Right atrium auricular region (tissue), 2 donors: ENCODE data around the gene PLA2G7. TPM values are rescaled to one million over a fixed set of nuclear protein-coding genes. Genes with fewer than 3 reads are reported as not detected.
"Not testable (repeated sequence)": the region's sequence is repeated elsewhere in the genome, so short reads cannot be mapped to it uniquely, and the experiment has no call there.

ENCODE experiments used
- DNase-seq: peaks from one replicate; pipeline ENCODE4 v3.0.0-alpha.2; 2019; ENCODE audit warnings: low spot score
- H3K27ac ChIP-seq, 2 donors: fragments of 200-600 bp; sonication (generic); 1 replicate in 1 of 2; 2 replicates in 1 of 2; pipeline ENCODE4 v1.5.1; 2016 to 2019
- H3K27me3 ChIP-seq, 2 donors: fragments of 200-600 bp; sonication (generic); one replicate each; pipeline versions ENCODE4 v1.5.1 to v1.6.0; 2017 to 2019
- H3K36me3 ChIP-seq: fragments of 200-600 bp; sonication (generic); one replicate; pipeline ENCODE4 v1.5.1; 2016
- H3K4me1 ChIP-seq, 2 donors: fragments of 200-600 bp; sonication (generic); one replicate each; pipeline versions ENCODE4 v1.5.1 to v1.6.0; 2017 to 2019
- H3K4me3 ChIP-seq, 2 donors: fragments of 200-600 bp; sonication (generic); 1 replicate in 1 of 2; 2 replicates in 1 of 2; pipeline ENCODE4 v1.5.1; 2017 to 2019; ENCODE audit warnings: mild to moderate bottlenecking in 1 of 2, moderate library complexity in 1 of 2
- H3K9me3 ChIP-seq, 2 donors: fragments of 200-600 bp; sonication (generic); one replicate each; pipeline ENCODE4 v1.5.1; 2019
- total RNA-seq, 2 donors: library from RNA; depleted of rRNA; stranded (reverse); fragments of >200 nt; gene quantifications; one replicate each; pipeline ENCODE4 v1.1.0, GENCODE V29; 2016
- TF ChIP-seq, protein P1 (sequence below), 2 donors: fragments of 200-600 bp; sonication (generic); IDR thresholded peaks; one replicate each; pipeline ENCODE4 v1.5.1; 2019; ENCODE audit warnings: antibody characterized with exemption in 2 of 2

The PLA2G7 gene
- total RNA-seq, 2 donors from 2014 or later, result 0.26 to 0.63 TPM

GRCh38 chr6:46773201-46773855 is 38.2 kb upstream of the PLA2G7 start:
- Histone ChIP-seq H3K4me1 (peaks cover 4 to 25% of the 10 kb centered on the region in 2 donors), H3K27me3 (no peaks in the 10 kb centered on the region), H3K27ac (peak overlapping the region in 1 of 2 donors; percentile 55), H3K36me3 (no peaks in the 10 kb centered on the region), H3K4me3 (no peak overlapping the region), H3K9me3 (no peaks in the 10 kb centered on the region)
- no peak for DNase-seq
- TF ChIP-seq, protein P1, sequence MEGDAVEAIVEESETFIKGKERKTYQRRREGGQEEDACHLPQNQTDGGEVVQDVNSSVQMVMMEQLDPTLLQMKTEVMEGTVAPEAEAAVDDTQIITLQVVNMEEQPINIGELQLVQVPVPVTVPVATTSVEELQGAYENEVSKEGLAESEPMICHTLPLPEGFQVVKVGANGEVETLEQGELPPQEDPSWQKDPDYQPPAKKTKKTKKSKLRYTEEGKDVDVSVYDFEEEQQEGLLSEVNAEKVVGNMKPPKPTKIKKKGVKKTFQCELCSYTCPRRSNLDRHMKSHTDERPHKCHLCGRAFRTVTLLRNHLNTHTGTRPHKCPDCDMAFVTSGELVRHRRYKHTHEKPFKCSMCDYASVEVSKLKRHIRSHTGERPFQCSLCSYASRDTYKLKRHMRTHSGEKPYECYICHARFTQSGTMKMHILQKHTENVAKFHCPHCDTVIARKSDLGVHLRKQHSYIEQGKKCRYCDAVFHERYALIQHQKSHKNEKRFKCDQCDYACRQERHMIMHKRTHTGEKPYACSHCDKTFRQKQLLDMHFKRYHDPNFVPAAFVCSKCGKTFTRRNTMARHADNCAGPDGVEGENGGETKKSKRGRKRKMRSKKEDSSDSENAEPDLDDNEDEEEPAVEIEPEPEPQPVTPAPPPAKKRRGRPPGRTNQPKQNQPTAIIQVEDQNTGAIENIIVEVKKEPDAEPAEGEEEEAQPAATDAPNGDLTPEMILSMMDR (IDR thresholded peaks at IDR 0.05), result no peak

DNA sequence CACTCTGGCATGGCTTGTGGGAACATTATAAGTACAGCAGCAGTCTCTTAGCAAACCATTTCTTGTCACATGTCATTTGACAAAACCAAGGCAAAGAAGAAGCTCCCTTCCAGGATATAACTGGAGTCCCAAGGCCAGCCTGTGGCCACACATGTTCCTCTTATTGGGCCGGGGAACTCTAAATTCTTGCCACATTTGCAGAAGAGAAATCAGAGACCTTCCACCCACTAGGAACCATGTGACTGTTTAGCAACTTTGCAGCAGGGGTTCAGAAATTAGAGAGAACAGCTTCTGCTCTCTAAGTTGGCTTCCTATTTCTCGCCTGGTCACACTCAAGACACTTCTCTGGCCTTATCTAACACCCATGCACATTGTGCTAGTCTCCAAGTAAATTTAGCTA is 37.6 kb upstream of the PLA2G7 start:
- Histone ChIP-seq H3K27ac (peak overlapping the region; percentile 31 to 55), H3K36me3 (no peaks in the 10 kb centered on the region), H3K4me1 (peaks cover 4 to 25% of the 10 kb centered on the region in 2 donors), H3K9me3 (peaks cover 0 to 2% of the 10 kb centered on the region in 2 donors), H3K4me3 (no peak overlapping the region), H3K27me3 (no peaks in the 10 kb centered on the region)
- TF ChIP-seq, protein P1 (IDR thresholded peaks at IDR 0.05), result no peak
- no peak for DNase-seq

GRCh38 chr6:46772016-46772415 is 36.8 kb upstream of the PLA2G7 start:
- H3K4me3 ChIP-seq, result no peak overlapping the region
- peaks cover 0 to 9% of the 10 kb centered on the region in 2 donors for H3K9me3 ChIP-seq
- no peaks in the 10 kb centered on the region for H3K36me3 ChIP-seq
- TF ChIP-seq, protein P1 (IDR thresholded peaks at IDR 0.05), result no peak
- H3K27ac ChIP-seq, result peak overlapping the region; percentile 31 to 55
- H3K4me1 ChIP-seq, result peaks cover 4 to 25% of the 10 kb centered on the region in 2 donors
- H3K27me3 ChIP-seq, result no peaks in the 10 kb centered on the region
- no peak for DNase-seq

GRCh38 chr6:46764961-46765360 is 29.8 kb upstream of the PLA2G7 start:
- no peak for DNase-seq
- Histone ChIP-seq H3K4me3 (no peak overlapping the region), H3K27ac (no peak overlapping the region), H3K9me3 (peaks cover 0 to 10% of the 10 kb centered on the region in 2 donors), H3K27me3 (no peaks in the 10 kb centered on the region), H3K4me1 (no peaks in the 10 kb centered on the region), H3K36me3 (no peaks in the 10 kb centered on the region)
- TF ChIP-seq, protein P1 (IDR thresholded peaks at IDR 0.05), result no peak

DNA sequence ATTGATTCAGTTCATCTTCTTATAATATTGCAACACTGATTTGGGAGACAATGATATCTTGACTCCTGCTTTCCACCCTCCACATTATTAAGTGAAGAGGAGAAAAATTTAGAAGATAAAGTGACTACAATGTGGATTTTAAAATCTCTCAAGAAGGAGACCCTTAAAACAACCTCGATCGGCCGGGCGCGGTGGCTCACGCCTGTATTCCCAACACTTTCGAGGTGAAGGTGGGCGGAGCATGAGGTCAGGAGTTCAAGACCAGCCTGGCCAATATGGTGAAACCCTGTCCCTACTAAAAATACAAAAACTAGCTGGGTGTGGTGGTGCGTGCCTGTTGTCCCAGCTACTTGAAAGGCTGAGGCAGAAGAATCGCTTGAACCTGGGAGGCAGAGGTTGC is 29.1 kb upstream of the PLA2G7 start:
- not testable (repeated sequence) for H3K36me3 ChIP-seq, H3K4me3 ChIP-seq, H3K27me3 ChIP-seq, H3K27ac ChIP-seq, DNase-seq, H3K4me1 ChIP-seq
- peaks cover 0 to 10% of the 10 kb centered on the region in 2 donors for H3K9me3 ChIP-seq

- TF ChIP-seq, protein P1 (IDR thresholded peaks at IDR 0.05), result no peak
- H3K9me3 ChIP-seq, result peaks cover 0 to 10% of the 10 kb centered on the region in 2 donors
- no peak for DNase-seq
- no peaks in the 10 kb centered on the region for H3K27me3 ChIP-seq
- no peaks in the 10 kb centered on the region for H3K36me3 ChIP-seq
- H3K4me3 ChIP-seq, result no peak overlapping the region
- H3K27ac ChIP-seq, result no peak overlapping the region
- H3K4me1 ChIP-seq, result no peaks in the 10 kb centered on the region
Measured at GRCh38 chr6:46763466-46763865, 28.3 kb upstream of the PLA2G7 start.
